HG03175 (cell line): ENCODE data around the gene TBX18.

ENCODE experiments used
- ATAC-seq: cut with Tn5 transposase; IDR thresholded peaks from one replicate; pipeline ENCODE4 v1.9.1; 2021; ENCODE audit warnings: mild to moderate bottlenecking, moderate library complexity; ENCODE audit not compliant: unreplicated experiment

TBX18 gene

GRCh38 chr6:84773431-84774156, 9.2 kb upstream of the TBX18 start:
- no peak for ATAC-seq

- no peak for ATAC-seq
These were observed 8.7 kb upstream of the TBX18 start for GRCh38 chr6:84773133-84773430.

- no peak for ATAC-seq
These were observed 8.2 kb upstream of the TBX18 start for GRCh38 chr6:84772428-84773132.

GRCh38 chr6:84771756-84772356, 7.5 kb upstream of the TBX18 start:
- ATAC-seq: no peak

- no peak for ATAC-seq
These were observed 6.8 kb upstream of the TBX18 start for GRCh38 chr6:84771125-84771755.

- no peak for ATAC-seq
These were observed 6.1 kb upstream of the TBX18 start for GRCh38 chr6:84770521-84770920.

- ATAC-seq: no peak
These were observed 4.9 kb upstream of the TBX18 start for GRCh38 chr6:84769306-84769705.

GRCh38 chr6:84768442-84769174, 4.2 kb upstream of the TBX18 start:
- no peak for ATAC-seq

GRCh38 chr6:84767526-84768201, 3.3 kb upstream of the TBX18 start:
- no peak for ATAC-seq

- no peak for ATAC-seq
These were observed 2.6 kb upstream of the TBX18 start for GRCh38 chr6:84766799-84767525.

GRCh38 chr6:84766118-84766798, 1.9 kb upstream of the TBX18 start:
- no peak for ATAC-seq

- ATAC-seq: no peak
These were observed 489 bp downstream of the TBX18 start for GRCh38 chr6:84763886-84764331.

- no peak for ATAC-seq
These were observed 1.2 kb downstream of the TBX18 start for GRCh38 chr6:84763003-84763885.

GRCh38 chr6:84762220-84763002, 2.0 kb downstream of the TBX18 start:
- ATAC-seq: no peak

- no peak for ATAC-seq
These were observed 5.9 kb downstream of the TBX18 start for GRCh38 chr6:84758486-84758885.

GRCh38 chr6:84756877-84757276, 7.5 kb downstream of the TBX18 start:
- ATAC-seq: no peak

- no peak for ATAC-seq
These were observed 7.9 kb downstream of the TBX18 start for GRCh38 chr6:84756466-84756865.

- no peak for ATAC-seq
These were observed 11.2 kb downstream of the TBX18 start for GRCh38 chr6:84753173-84753572.
